K562 (cell line): ENCODE measurements around the gene HOXB4. TPM values are rescaled to one million over a fixed set of nuclear protein-coding genes. Genes with fewer than 3 reads are reported as not detected.

Experiments used
- BRD4 ChIP-seq: fragments of 200-600 bp; sonication (generic); IDR thresholded peaks from 2 replicates; pipeline ENCODE4 v1.6.1; 2017; ENCODE audit warnings: inconsistent platforms
- CBX1 ChIP-seq: sonication (generic); IDR thresholded peaks from 2 replicates; pipeline ENCODE4 v1.6.1; 2016; ENCODE audit warnings: antibody characterized with exemption, low read depth, mild to moderate bottlenecking
- CXXC5 ChIP-seq: fragments of 250-450 bp; sonication (Bioruptor Pico); IDR thresholded peaks from 2 replicates; pipeline ENCODE4 v1.8.0; 2022; ENCODE audit warnings: inconsistent platforms, mild to moderate bottlenecking, moderate library complexity
- ERF ChIP-seq: fragments of 450-650 bp; formaldehyde crosslinking; IDR thresholded peaks from 2 replicates; pipeline ENCODE4 v1.4.0; 2020; ENCODE audit warnings: mild to moderate bottlenecking, mixed read lengths
- FOXK2 ChIP-seq, 2 experiments: fragments of 450-650 bp; IDR thresholded peaks in 1 of 2; conservative IDR thresholded peaks in 1 of 2; 2 replicates each; pipeline ENCODE4 v1.6.1; 2016; ENCODE audit warnings: low read depth in 2 of 2, mild to moderate bottlenecking in 1 of 2
- KHSRP ChIP-seq: fragments of 450-650 bp; IDR thresholded peaks from 2 replicates; pipeline ENCODE4 v1.6.1; 2017
- NR2C2 ChIP-seq, 2 experiments: fragments of 200-800 bp in 1 of 2; sonication (Bioruptor generic) in 1 of 2; sonication (generic) in 1 of 2; formaldehyde crosslinking in 1 of 2; IDR thresholded peaks; 2 replicates each; pipeline versions ENCODE4 v1.6.1 to v1.8.0; 2016 to 2022; ENCODE audit warnings: mild to moderate bottlenecking in 1 of 2, missing compliant biosample characterization in 1 of 2, missing genetic modification characterization in 1 of 2, missing genetic modification reagents in 1 of 2
- PHF8 ChIP-seq: fragments of 200-600 bp; sonication (generic); IDR thresholded peaks from 2 replicates; pipeline ENCODE4 v1.6.1; 2012; ENCODE audit warnings: mixed run types, mild to moderate bottlenecking, inconsistent platforms, low read length, moderate library complexity, borderline replicate concordance
- PHTF2 ChIP-seq: fragments of 250-450 bp; sonication (Bioruptor Pico); IDR thresholded peaks from 2 replicates; pipeline ENCODE4 v1.5.0; 2021; ENCODE audit warnings: mild to moderate bottlenecking
- PML ChIP-seq: IDR thresholded peaks from 2 replicates; pipeline ENCODE4 v1.6.1; 2012; ENCODE audit warnings: low read length, inconsistent platforms
- POLR2A ChIP-seq: fragments of 450-650 bp; conservative IDR thresholded peaks from 2 replicates; pipeline ENCODE4 v1.6.1; 2016
- POLR2H ChIP-seq: IDR thresholded peaks from 2 replicates; pipeline ENCODE4 v1.6.1; 2016; ENCODE audit warnings: missing genetic modification characterization, low read depth, mild to moderate bottlenecking, control low read depth, missing compliant biosample characterization, moderate library complexity
- RBBP5 ChIP-seq: fragments of 200-600 bp; sonication (generic); IDR thresholded peaks from 2 replicates; pipeline ENCODE4 v1.6.1; 2012; ENCODE audit warnings: borderline replicate concordance, mild to moderate bottlenecking, low read length, control low read depth, inconsistent platforms; ENCODE audit not compliant: insufficient read depth, poor library complexity, severe bottlenecking
- RCOR1 ChIP-seq, 2 experiments: IDR thresholded peaks; 2 replicates each; pipeline ENCODE4 v1.6.1; 2012; ENCODE audit warnings: low read depth in 2 of 2, low read length in 2 of 2, borderline replicate concordance in 1 of 2, improper control_type of control experiment in 1 of 2
- RNF2 ChIP-seq: sonication (generic); IDR thresholded peaks from 2 replicates; pipeline ENCODE4 v1.6.1; 2016
- SIN3B ChIP-seq: fragments of 450-650 bp; IDR thresholded peaks from 2 replicates; pipeline ENCODE4 v1.6.1; 2017; ENCODE audit warnings: low read depth, mild to moderate bottlenecking, moderate library complexity
- SMAD3 ChIP-seq: fragments of 450-650 bp; formaldehyde crosslinking; conservative IDR thresholded peaks from 2 replicates; pipeline ENCODE4 v1.4.0; 2020; ENCODE audit warnings: mild to moderate bottlenecking
- SMARCC2 ChIP-seq: fragments of 450-650 bp; IDR thresholded peaks from 2 replicates; pipeline ENCODE4 v1.6.1; 2017; ENCODE audit warnings: antibody characterized with exemption, moderate library complexity, mild to moderate bottlenecking, low read depth
- TAL1 ChIP-seq: fragments of 450-650 bp; IDR thresholded peaks from 2 replicates; pipeline ENCODE4 v1.6.1; 2016; ENCODE audit warnings: mild to moderate bottlenecking
- ZBTB17 ChIP-seq: fragments of 450-650 bp; formaldehyde crosslinking; IDR thresholded peaks from 2 replicates; pipeline ENCODE4 v1.4.0; 2020; ENCODE audit warnings: mild to moderate bottlenecking
- ZFX ChIP-seq: sonication (generic); formaldehyde crosslinking; IDR thresholded peaks from 2 replicates; pipeline ENCODE4 v1.8.0; 2022; ENCODE audit warnings: mild to moderate bottlenecking, missing genetic modification reagents, moderate library complexity
- ZNF124 ChIP-seq: sonication (generic); formaldehyde crosslinking; IDR thresholded peaks from 2 replicates; pipeline ENCODE4 v1.8.1; 2022; ENCODE audit warnings: missing genetic modification reagents
- ZNF212 ChIP-seq: fragments of 450-650 bp; formaldehyde crosslinking; IDR thresholded peaks from 2 replicates; pipeline ENCODE4 v1.4.0; 2020; ENCODE audit warnings: mild to moderate bottlenecking
- ZNF384 ChIP-seq: IDR thresholded peaks from 2 replicates; pipeline ENCODE4 v1.6.1; 2012; ENCODE audit warnings: low read depth, low read length, improper control_type of control experiment
- ZNF644 ChIP-seq: fragments of 200-800 bp; sonication (Bioruptor generic); IDR thresholded peaks from 2 replicates; pipeline ENCODE4 v1.6.1; 2016; ENCODE audit warnings: low read depth, missing genetic modification characterization, missing compliant biosample characterization
- polyA plus RNA-seq, 8 experiments: library from polyadenylated mRNA; depleted of rRNA in 4 of 8; stranded (reverse) in 5 of 8; unstranded in 3 of 8; fragments of >200 nt; fragmentation: Nextera tagmentation in 2 of 8; fragmentation: Illumina TruSeq in 1 of 8; extraction: Ambion mirVana in 2 of 8; extraction: Trizol in 1 of 8; gene quantifications; 2 replicates each; pipeline versions ENCODE4 v1.2.1 to v1.2.3, GENCODE V29; 2011 to 2014; ENCODE audit warnings: inconsistent platforms in 1 of 8, missing spikeins in 1 of 8
- total RNA-seq, 7 experiments: library from RNA; depleted of rRNA in 6 of 7; stranded (reverse); fragments of >200 nt in 6 of 7; fragmentation: Illumina TruSeq in 2 of 7; extraction: Trizol in 2 of 7; gene quantifications; 2 replicates each; pipeline versions ENCODE4 v1.2.1 to v1.2.3, GENCODE V29; 2011 to 2021; ENCODE audit warnings: low replicate concordance in 1 of 7
- TF ChIP-seq, protein P1 (sequence below): sonication (generic); formaldehyde crosslinking; IDR thresholded peaks from 2 replicates; pipeline ENCODE4 v1.8.1; 2023; ENCODE audit warnings: mild to moderate bottlenecking, missing genetic modification reagents
- TF ChIP-seq, protein P2 (sequence below): fragments of 200-800 bp; sonication (Bioruptor generic); IDR thresholded peaks from 2 replicates; pipeline ENCODE4 v1.6.1; 2017; ENCODE audit warnings: missing genetic modification characterization, missing compliant biosample characterization

HOXB4 gene
- total and polyA plus RNA-seq, 9 of the 15 experiments (the other 6 are each of a cell fraction or from before 2014, with no cell fraction given) = 1.6 to 34.9 (median 14.9) TPM

DNA sequence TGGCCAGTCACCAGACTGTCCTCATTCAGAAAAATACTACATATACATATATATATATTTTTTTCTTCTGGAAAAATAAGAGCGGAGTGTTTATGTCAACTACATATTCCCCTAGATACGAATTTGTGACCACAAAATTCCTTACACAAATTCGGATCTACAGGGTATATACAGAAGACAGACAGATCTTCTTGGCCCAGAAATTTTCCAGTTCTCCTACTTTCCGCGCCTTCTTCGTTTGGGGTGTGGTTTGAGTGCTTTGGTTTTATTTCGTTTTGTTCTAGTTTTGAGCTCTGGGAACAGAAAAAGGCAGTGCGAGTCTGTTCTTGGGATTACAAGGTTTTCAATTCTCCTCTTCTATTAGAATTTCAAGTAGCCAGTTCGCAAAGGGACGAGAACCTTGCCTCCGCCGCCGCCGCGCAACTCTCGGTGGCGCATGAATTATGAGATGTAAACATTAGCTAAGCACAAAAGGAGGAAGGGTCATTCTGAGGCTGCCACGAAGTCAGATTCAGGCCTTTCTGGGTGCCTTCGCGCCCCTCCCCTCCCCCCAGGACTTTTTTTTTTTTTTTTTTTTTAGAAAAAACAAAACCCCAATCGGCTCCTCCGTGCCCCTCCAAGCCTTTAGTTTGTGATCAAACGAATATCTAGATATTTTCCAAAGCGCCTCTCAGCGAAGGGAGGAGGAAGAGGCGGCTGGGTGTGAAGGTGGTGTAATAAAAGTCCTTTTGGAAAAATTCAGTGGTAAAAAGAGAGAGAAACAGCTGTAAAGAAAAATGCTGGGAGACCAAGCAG lies 1.8 kb upstream of the HOXB4 start (continued):
- no peak for TF ChIP-seq RCOR1 (IDR thresholded peaks at IDR 0.05; ENCODE audit: borderline replicate concordance in 1 of 2, low read depth in 2 of 2, low read length in 2 of 2)
- TF ChIP-seq ZNF124 (CRISPR knock-in tag) = no peak
- TF ChIP-seq POLR2H (tag) = peak; percentile 41; the same call in 1 of the 2 replicates
- peak; percentile 61 to 62; a peak in 2 of 4 replicates for TF ChIP-seq FOXK2 (conservative IDR thresholded peaks at IDR 0.05 in 1 of 2, IDR thresholded peaks at IDR 0.05 in 1 of 2; ENCODE audit: low read depth in 2 of 2)
- TF ChIP-seq SMAD3 (CRISPR knock-in tag) = no peak
- TF ChIP-seq PHF8 = peak; percentile 24; the same call in 1 of the 2 replicates
- 0 out of 2 replicates have a peak, but pooled peaks have one; percentile 35 for TF ChIP-seq POLR2A
- no peak for TF ChIP-seq NR2C2 (CRISPR knock-in tag; IDR thresholded peaks at IDR 0.05)
- TF ChIP-seq NR2C2 (tag; IDR thresholded peaks at IDR 0.05) = 0 out of 2 replicates have a peak, but pooled peaks have one; percentile 29
- no peak for TF ChIP-seq TAL1
- no peak; the same call in 1 of the 2 replicates for TF ChIP-seq RNF2
- TF ChIP-seq SMARCC2 = 0 out of 2 replicates have a peak, but pooled peaks have one; percentile 39
- TF ChIP-seq ZBTB17 (CRISPR knock-in tag) = 0 out of 2 replicates have a peak, but pooled peaks have one; percentile 29
- TF ChIP-seq, protein P1, sequence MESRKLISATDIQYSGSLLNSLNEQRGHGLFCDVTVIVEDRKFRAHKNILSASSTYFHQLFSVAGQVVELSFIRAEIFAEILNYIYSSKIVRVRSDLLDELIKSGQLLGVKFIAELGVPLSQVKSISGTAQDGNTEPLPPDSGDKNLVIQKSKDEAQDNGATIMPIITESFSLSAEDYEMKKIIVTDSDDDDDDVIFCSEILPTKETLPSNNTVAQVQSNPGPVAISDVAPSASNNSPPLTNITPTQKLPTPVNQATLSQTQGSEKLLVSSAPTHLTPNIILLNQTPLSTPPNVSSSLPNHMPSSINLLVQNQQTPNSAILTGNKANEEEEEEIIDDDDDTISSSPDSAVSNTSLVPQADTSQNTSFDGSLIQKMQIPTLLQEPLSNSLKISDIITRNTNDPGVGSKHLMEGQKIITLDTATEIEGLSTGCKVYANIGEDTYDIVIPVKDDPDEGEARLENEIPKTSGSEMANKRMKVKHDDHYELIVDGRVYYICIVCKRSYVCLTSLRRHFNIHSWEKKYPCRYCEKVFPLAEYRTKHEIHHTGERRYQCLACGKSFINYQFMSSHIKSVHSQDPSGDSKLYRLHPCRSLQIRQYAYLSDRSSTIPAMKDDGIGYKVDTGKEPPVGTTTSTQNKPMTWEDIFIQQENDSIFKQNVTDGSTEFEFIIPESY = no peak
- peak; percentile 95 for TF ChIP-seq ZNF384
- TF ChIP-seq ZNF212 (CRISPR knock-in tag) = no peak
- no peak for TF ChIP-seq PHTF2 (CRISPR knock-in tag)
- TF ChIP-seq CXXC5 (CRISPR knock-in tag) = peak; percentile 50
- peak; percentile 12; the same call in 1 of the 2 replicates for TF ChIP-seq KHSRP
- TF ChIP-seq SIN3B = no peak
- peak; percentile 80; the same call in 1 of the 2 replicates for TF ChIP-seq BRD4
- TF ChIP-seq PML = peak; percentile 14; the same call in 1 of the 2 replicates
- no peak for TF ChIP-seq CBX1
- TF ChIP-seq, protein P2, sequence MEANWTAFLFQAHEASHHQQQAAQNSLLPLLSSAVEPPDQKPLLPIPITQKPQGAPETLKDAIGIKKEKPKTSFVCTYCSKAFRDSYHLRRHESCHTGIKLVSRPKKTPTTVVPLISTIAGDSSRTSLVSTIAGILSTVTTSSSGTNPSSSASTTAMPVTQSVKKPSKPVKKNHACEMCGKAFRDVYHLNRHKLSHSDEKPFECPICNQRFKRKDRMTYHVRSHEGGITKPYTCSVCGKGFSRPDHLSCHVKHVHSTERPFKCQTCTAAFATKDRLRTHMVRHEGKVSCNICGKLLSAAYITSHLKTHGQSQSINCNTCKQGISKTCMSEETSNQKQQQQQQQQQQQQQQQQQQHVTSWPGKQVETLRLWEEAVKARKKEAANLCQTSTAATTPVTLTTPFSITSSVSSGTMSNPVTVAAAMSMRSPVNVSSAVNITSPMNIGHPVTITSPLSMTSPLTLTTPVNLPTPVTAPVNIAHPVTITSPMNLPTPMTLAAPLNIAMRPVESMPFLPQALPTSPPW = peak; percentile 65
- peak; percentile 42 for TF ChIP-seq RBBP5
- peak; percentile 52; the same call in 1 of the 2 replicates for TF ChIP-seq ZFX (CRISPR knock-in tag)
- 0 out of 2 replicates have a peak, but pooled peaks have one; percentile 9 for TF ChIP-seq ZNF644 (tag)
- no peak for TF ChIP-seq ERF (CRISPR knock-in tag)
